Neural progenitor cell (in vitro differentiated cells): ENCODE measurements around the gene OSBPL1A.

Source experiments
- EZH2phosphoT487 ChIP-seq: fragments of 200-600 bp; sonication (generic); IDR thresholded peaks from 2 replicates; pipeline ENCODE4 v1.6.1; 2017; ENCODE audit warnings: antibody characterized with exemption
- TF ChIP-seq, protein P1 (sequence below): fragments of 200-600 bp; sonication (generic); IDR thresholded peaks from 2 replicates; pipeline ENCODE4 v1.5.1; 2017; ENCODE audit warnings: antibody characterized with exemption, mild to moderate bottlenecking

DNA sequence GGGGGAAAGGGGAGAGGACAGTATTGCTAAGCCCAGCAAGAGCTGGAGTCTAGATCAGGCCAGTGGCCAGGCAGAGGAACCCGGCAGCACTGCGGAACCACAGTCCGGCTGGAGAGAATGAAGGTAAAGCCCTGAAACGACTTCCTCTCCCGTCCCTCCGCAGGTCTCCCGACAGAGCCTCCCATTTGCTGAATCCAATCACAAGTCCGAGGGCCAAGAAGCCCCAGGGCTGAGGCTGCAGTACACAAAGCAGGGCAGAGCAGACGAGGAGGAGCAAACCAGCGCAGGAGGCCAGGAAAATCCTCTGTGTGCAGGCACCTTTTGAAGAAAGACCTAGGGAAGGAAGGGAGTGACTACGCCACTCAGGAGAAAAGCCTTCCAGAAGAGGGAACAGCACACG lies 104.4 kb downstream of the OSBPL1A start:
- TF ChIP-seq, protein P1, sequence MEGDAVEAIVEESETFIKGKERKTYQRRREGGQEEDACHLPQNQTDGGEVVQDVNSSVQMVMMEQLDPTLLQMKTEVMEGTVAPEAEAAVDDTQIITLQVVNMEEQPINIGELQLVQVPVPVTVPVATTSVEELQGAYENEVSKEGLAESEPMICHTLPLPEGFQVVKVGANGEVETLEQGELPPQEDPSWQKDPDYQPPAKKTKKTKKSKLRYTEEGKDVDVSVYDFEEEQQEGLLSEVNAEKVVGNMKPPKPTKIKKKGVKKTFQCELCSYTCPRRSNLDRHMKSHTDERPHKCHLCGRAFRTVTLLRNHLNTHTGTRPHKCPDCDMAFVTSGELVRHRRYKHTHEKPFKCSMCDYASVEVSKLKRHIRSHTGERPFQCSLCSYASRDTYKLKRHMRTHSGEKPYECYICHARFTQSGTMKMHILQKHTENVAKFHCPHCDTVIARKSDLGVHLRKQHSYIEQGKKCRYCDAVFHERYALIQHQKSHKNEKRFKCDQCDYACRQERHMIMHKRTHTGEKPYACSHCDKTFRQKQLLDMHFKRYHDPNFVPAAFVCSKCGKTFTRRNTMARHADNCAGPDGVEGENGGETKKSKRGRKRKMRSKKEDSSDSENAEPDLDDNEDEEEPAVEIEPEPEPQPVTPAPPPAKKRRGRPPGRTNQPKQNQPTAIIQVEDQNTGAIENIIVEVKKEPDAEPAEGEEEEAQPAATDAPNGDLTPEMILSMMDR = no peak
- TF ChIP-seq EZH2phosphoT487 = no peak
